ENCODE results near the gene TEDC2. TPM values are rescaled to one million over a fixed set of nuclear protein-coding genes. Genes with fewer than 3 reads are reported as not detected.

Gene TEDC2
- total and polyA plus RNA-seq, 5 donors = 0.58 to 2.2 (median 1.5) TPM

- WGBS = 63% methylated on average over 13 of the region's 13 CpGs
- intact Hi-C loops (cut with DNase I) = no loop called here
- Histone ChIP-seq H3K27ac (ENCODE audit: low read length) (no peak overlapping the region), H3K4me3 (ENCODE audit: low read length) (no peak overlapping the region), H3K4me1 (ENCODE audit: control insufficient read depth, insufficient read depth, low read length) (no peaks in the 10 kb centered on the region), H3K27me3 (ENCODE audit: control insufficient read depth, insufficient read depth) (no peaks in the 10 kb centered on the region), H3K9me3 (ENCODE audit: control insufficient read depth, low read length) (no peaks in the 10 kb centered on the region)
- DNase-seq (peak in 1 of 3 donors; percentile 33), ATAC-seq (no peak)
Measured at GRCh38 chr16:2457267-2457666, 2.6 kb upstream of the TEDC2 start.

GRCh38 chr16:2457946-2458345 lies 2.0 kb upstream of the TEDC2 start:
- Histone ChIP-seq H3K27ac (ENCODE audit: low read length) (no peak overlapping the region), H3K27me3 (ENCODE audit: control insufficient read depth, insufficient read depth) (no peaks in the 10 kb centered on the region), H3K9me3 (ENCODE audit: control insufficient read depth, low read length) (no peaks in the 10 kb centered on the region), H3K4me3 (ENCODE audit: low read length) (no peak overlapping the region), H3K4me1 (ENCODE audit: control insufficient read depth, insufficient read depth, low read length) (no peaks in the 10 kb centered on the region)
- intact Hi-C loops (cut with DNase I) = no loop called here
- ATAC-seq (no peak), DNase-seq (peak in 1 of 3 donors; percentile 34)
- 74% methylated on average over 7 of the region's 7 CpGs for WGBS

- no peaks in the 10 kb centered on the region for H3K27me3 ChIP-seq (ENCODE audit: control insufficient read depth, insufficient read depth)
- ATAC-seq = peak in 1 of 2 donors; percentile 15
- no peak overlapping the region for H3K27ac ChIP-seq (ENCODE audit: low read length)
- intact Hi-C loops (cut with DNase I) = no loop called here
- no peaks in the 10 kb centered on the region for H3K4me1 ChIP-seq (ENCODE audit: control insufficient read depth, insufficient read depth, low read length)
- peak overlapping the region; percentile 20 for H3K4me3 ChIP-seq (ENCODE audit: low read length)
- peak in 1 of 3 donors; percentile 54 for DNase-seq
- H3K9me3 ChIP-seq (ENCODE audit: control insufficient read depth, low read length) = no peaks in the 10 kb centered on the region
- 23% methylated on average over 18 of the region's 18 CpGs for WGBS
Measured at GRCh38 chr16:2458887-2459646, 842 bp upstream of the TEDC2 start.

GRCh38 chr16:2460391-2460713 lies 443 bp downstream of the TEDC2 start:
- Histone ChIP-seq H3K27me3 (ENCODE audit: control insufficient read depth, insufficient read depth) (no peaks in the 10 kb centered on the region), H3K9me3 (ENCODE audit: control insufficient read depth, low read length) (no peaks in the 10 kb centered on the region), H3K4me1 (ENCODE audit: control insufficient read depth, insufficient read depth, low read length) (no peaks in the 10 kb centered on the region), H3K27ac (ENCODE audit: low read length) (no peak overlapping the region), H3K4me3 (ENCODE audit: low read length) (peak overlapping the region; percentile 20)
- DNase-seq = no peak
- intact Hi-C loops (cut with DNase I) = loop anchor here in 1 of 4 donors (1.0 kb wide), 1 partner anchor 14 kb away; no protein-coding TSS in a partner anchor
- 5% methylated on average over 20 of the region's 20 CpGs for WGBS
- ATAC-seq = no peak

- no peaks in the 10 kb centered on the region for H3K27me3 ChIP-seq (ENCODE audit: control insufficient read depth, insufficient read depth)
- 84% methylated on average over 13 of the region's 13 CpGs for WGBS
Measured at GRCh38 chr16:2460916-2461315, 1.0 kb downstream of the TEDC2 start.

GRCh38 chr16:2462031-2462866 lies 2.3 kb downstream of the TEDC2 start:
- intact Hi-C loops (cut with DNase I) = no loop called here
- Histone ChIP-seq H3K27ac (ENCODE audit: low read length) (no peak overlapping the region), H3K4me1 (ENCODE audit: control insufficient read depth, insufficient read depth, low read length) (no peaks in the 10 kb centered on the region), H3K27me3 (ENCODE audit: control insufficient read depth, insufficient read depth) (no peaks in the 10 kb centered on the region), H3K9me3 (ENCODE audit: control insufficient read depth, low read length) (no peaks in the 10 kb centered on the region), H3K4me3 (ENCODE audit: low read length) (no peak overlapping the region)
- peak in 1 of 3 donors; percentile 34 for DNase-seq
- no peak for ATAC-seq
- 91% methylated on average over 23 of the region's 23 CpGs for WGBS

More at GRCh38 chr16:2460916-2461315, 1.0 kb downstream of the TEDC2 start:
- Histone ChIP-seq H3K9me3 (ENCODE audit: control insufficient read depth, low read length) (no peaks in the 10 kb centered on the region), H3K4me1 (ENCODE audit: control insufficient read depth, insufficient read depth, low read length) (no peaks in the 10 kb centered on the region), H3K4me3 (ENCODE audit: low read length) (no peak overlapping the region), H3K27ac (ENCODE audit: low read length) (no peak overlapping the region)
- no peak for ATAC-seq
- intact Hi-C loops (cut with DNase I) = loop anchor here in 1 of 4 donors (1.0 kb wide), 1 partner anchor 13 kb away; no protein-coding TSS in a partner anchor
- peak in 1 of 3 donors; percentile 44 for DNase-seq

GRCh38 chr16:2464333-2464732 lies 4.4 kb downstream of the TEDC2 start:
- ATAC-seq (no peak), DNase-seq (peak in 2 of 3 donors; percentile 34 to 50)
- Histone ChIP-seq H3K4me3 (ENCODE audit: low read length) (no peak overlapping the region), H3K9me3 (ENCODE audit: control insufficient read depth, low read length) (no peaks in the 10 kb centered on the region), H3K4me1 (ENCODE audit: control insufficient read depth, insufficient read depth, low read length) (peaks cover 3% of the 10 kb centered on the region), H3K27ac (ENCODE audit: low read length) (no peak overlapping the region), H3K27me3 (ENCODE audit: control insufficient read depth, insufficient read depth) (no peaks in the 10 kb centered on the region)
- WGBS = 81% methylated on average over 12 of the region's 12 CpGs
- intact Hi-C loops (cut with DNase I) = no loop called here

GRCh38 chr16:2465653-2466415 lies 5.9 kb downstream of the TEDC2 start:
- ATAC-seq (no peak), DNase-seq (peak in 2 of 3 donors; percentile 36 to 39)
- Histone ChIP-seq H3K4me3 (ENCODE audit: low read length) (no peak overlapping the region), H3K27me3 (ENCODE audit: control insufficient read depth, insufficient read depth) (no peaks in the 10 kb centered on the region), H3K27ac (ENCODE audit: low read length) (no peak overlapping the region), H3K4me1 (ENCODE audit: control insufficient read depth, insufficient read depth, low read length) (peaks cover 3% of the 10 kb centered on the region), H3K9me3 (ENCODE audit: control insufficient read depth, low read length) (no peaks in the 10 kb centered on the region)
- intact Hi-C loops (cut with DNase I) = no loop called here
- WGBS = 83% methylated on average over 12 of the region's 12 CpGs

- no peak overlapping the region for H3K27ac ChIP-seq (ENCODE audit: low read length)
- DNase-seq = peak in 2 of 3 donors; percentile 66 to 67
- ATAC-seq = no peak
- intact Hi-C loops (cut with DNase I) = no loop called here
- 78% methylated on average over 29 of the region's 29 CpGs for WGBS
- no peaks in the 10 kb centered on the region for H3K9me3 ChIP-seq (ENCODE audit: control insufficient read depth, low read length)
- H3K4me1 ChIP-seq (ENCODE audit: control insufficient read depth, insufficient read depth, low read length) = peaks cover 3% of the 10 kb centered on the region
- no peaks in the 10 kb centered on the region for H3K27me3 ChIP-seq (ENCODE audit: control insufficient read depth, insufficient read depth)
- H3K4me3 ChIP-seq (ENCODE audit: low read length) = no peak overlapping the region
Measured at GRCh38 chr16:2466667-2467527, 7.0 kb downstream of the TEDC2 start.
